HG03571 (cell line): ENCODE measurements around the gene PLXNB1.

Source experiments
- ATAC-seq: cut with Tn5 transposase; IDR thresholded peaks from one replicate; pipeline ENCODE4 v1.9.1; 2021; ENCODE audit not compliant: unreplicated experiment

Gene PLXNB1

GRCh38 chr3:48419597-48419996, 10.3 kb downstream of the PLXNB1 start:
- ATAC-seq, result no peak

- no peak for ATAC-seq
Measured at GRCh38 chr3:48419149-48419548, 10.7 kb downstream of the PLXNB1 start.

DNA sequence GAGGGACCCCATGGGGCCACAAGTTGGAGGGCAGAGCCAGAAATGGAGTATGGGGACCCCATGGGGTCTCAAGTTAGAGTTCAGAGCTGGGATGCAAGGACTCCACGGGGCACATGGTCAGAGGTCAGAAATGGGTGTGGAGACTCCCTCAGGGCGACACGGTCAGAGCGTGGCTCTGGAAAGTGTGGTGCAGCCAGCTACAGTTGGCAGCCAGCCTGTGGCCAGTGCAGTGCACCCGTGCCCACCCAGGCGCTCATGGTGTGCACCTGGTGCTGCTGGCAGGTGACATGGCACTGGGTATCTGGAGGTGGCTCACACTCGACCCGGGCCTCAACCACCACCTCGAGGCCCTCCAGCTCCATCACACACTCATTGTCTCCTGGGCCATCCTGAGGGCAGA, 11.2 kb downstream of the PLXNB1 start:
- ATAC-seq, result no peak

DNA sequence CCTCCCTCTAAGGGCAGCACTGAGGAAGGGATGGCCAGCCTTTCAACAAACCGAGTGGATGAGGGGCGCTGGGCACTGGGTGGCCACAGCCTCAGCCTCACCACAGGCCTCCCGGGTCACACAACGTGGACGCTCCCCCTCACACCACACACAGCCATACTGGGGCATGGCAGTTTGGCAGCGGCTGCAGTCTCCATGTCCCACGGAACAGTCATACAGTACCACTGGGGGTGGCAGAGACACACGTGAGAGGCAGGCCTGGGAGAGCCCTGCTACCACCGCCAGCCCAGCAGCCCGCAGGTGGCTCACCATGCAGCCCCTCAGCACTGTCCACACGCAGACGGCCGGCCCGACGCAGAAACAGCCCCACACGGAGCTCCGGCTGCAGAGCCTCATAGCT, 11.7 kb downstream of the PLXNB1 start:
- ATAC-seq, result no peak

- ATAC-seq, result no peak
Measured at GRCh38 chr3:48417529-48418108, 12.3 kb downstream of the PLXNB1 start.

- no peak for ATAC-seq
Measured at GRCh38 chr3:48416546-48416945, 13.3 kb downstream of the PLXNB1 start.

DNA sequence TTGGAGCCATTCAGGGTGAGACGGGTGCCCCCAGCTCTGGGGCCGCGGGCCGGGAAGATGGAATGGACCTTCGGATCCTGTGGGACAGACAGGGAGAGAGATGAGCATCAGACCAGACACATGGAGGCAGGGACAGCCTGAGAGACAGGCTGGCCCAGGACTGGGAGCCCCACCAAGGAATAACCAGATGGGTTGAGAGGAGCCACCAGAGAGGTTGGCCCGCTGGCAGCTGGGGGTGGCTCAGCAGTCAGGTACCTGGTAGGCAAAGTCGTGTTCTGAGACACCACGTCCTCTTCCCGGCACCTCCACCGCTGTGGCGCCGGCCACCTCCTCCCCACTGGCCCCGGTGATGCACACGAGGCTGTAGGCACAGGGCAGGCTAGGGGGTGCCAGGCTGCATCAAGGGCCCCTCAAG, 13.8 kb downstream of the PLXNB1 start:
- no peak for ATAC-seq

GRCh38 chr3:48415251-48415953, 14.5 kb downstream of the PLXNB1 start:
- ATAC-seq, result no peak

GRCh38 chr3:48414376-48415250, 15.3 kb downstream of the PLXNB1 start:
- ATAC-seq, result no peak

GRCh38 chr3:48413611-48414010, 16.3 kb downstream of the PLXNB1 start:
- ATAC-seq, result no peak

GRCh38 chr3:48413086-48413485, 16.8 kb downstream of the PLXNB1 start:
- no peak for ATAC-seq

DNA sequence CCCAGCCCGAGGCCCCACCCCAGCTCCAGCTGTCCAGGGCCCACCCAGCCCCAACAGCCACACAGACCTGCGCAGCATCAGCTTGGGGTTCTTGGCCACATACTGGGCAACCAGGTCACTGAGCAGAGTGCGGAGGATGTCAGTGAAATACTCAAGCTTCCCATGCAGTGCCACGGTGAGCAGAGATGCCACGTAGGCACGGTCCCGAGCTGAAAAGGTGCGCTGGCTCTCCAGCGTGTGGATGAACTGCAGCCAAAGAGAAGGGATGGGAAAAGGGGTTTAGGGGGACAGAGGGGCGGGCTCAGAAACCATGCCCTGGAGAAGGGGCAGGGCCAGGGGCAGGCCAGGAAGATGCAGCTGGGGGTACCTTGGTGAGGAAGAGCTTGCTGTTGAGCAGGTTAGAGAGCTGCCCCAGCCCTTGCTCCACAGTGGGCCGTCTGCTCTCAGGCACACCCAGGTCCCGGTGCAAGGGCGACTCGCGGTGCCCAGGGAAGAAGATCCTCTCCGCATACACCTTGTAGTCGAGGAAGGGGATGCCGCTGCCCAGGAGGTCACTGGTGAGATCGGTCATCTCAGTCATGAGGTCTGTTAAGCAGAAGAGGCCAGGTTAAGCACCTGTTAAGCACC, 17.4 kb downstream of the PLXNB1 start:
- ATAC-seq, result no peak

DNA sequence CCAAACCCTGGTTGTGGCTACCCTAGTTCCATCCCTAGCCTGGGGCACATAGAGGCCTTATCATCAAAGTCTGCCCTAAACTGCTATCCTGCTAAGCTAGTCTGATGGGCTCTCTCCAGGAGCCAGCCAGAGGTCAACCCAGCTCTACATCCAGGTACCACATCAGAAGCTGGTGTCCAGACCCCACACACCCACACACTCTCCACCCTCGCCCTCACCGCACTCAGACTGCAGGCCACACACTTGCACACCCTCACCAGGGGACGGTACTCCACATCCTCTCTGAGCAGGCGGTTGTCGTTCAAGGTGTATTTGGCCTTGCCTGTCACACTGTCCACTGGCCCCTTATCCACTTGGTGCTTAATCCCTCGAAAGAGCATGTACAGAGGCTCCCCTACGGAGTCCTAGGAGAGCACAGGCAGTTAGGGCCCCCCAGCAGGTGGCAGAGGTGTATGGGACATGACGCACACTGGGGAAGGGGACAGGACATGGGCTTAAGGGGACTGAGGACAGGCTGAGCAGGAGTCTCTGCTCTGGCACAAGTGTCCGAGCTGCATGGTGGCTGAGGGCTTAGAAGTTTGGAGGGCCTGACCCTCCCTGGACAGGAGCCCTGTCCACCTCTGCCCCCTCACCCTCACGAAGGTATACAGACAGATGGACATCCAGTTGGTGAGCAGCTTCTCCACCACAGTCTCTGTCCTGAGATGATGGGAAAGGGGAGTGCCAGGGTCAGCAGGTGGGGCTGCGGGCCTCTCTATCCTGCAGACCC, 18.1 kb downstream of the PLXNB1 start:
- no peak for ATAC-seq

GRCh38 chr3:48411041-48411588, 18.8 kb downstream of the PLXNB1 start:
- ATAC-seq, result no peak

GRCh38 chr3:48410205-48411040, 19.5 kb downstream of the PLXNB1 start:
- no peak for ATAC-seq

GRCh38 chr3:48409291-48410201, 20.3 kb downstream of the PLXNB1 start:
- no peak for ATAC-seq

GRCh38 chr3:48408823-48409281, 21.0 kb downstream of the PLXNB1 start:
- no peak for ATAC-seq

GRCh38 chr3:48407542-48408099, 22.3 kb downstream of the PLXNB1 start:
- ATAC-seq, result no peak
